H9 (cell line): Measurements from ENCODE around the gene RASAL1. TPM values are rescaled to one million over a fixed set of nuclear protein-coding genes. Genes with fewer than 3 reads are reported as not detected.

Experiments
- DNase-seq: peaks from one replicate; pipeline ENCODE4 v3.0.0-alpha.2; 2017
- H2AFZ ChIP-seq: one replicate; pipeline ENCODE4 v1.6.1; 2013; ENCODE audit warnings: mild to moderate bottlenecking, low read length, control low read depth, moderate library complexity
- H2AK5ac ChIP-seq: 2 replicates; pipeline ENCODE4 v1.6.1; 2013; ENCODE audit warnings: low read length, control low read depth, mixed read lengths; ENCODE audit not compliant: insufficient read length
- H2BK120ac ChIP-seq: one replicate; pipeline ENCODE4 v1.6.1; 2013; ENCODE audit warnings: low read depth, mild to moderate bottlenecking, low read length, control low read depth, inconsistent platforms; ENCODE audit not compliant: poor library complexity, severe bottlenecking
- H2BK12ac ChIP-seq: 2 replicates; pipeline ENCODE4 v1.6.1; 2013; ENCODE audit warnings: low read length, control low read depth, mixed read lengths, low read depth; ENCODE audit not compliant: insufficient read length
- H2BK15ac ChIP-seq: 2 replicates; pipeline ENCODE4 v1.6.1; 2013; ENCODE audit warnings: low read depth, low read length, control low read depth
- H2BK20ac ChIP-seq: one replicate; pipeline ENCODE4 v1.6.1; 2013; ENCODE audit warnings: low read depth, mild to moderate bottlenecking, low read length, control low read depth, inconsistent platforms; ENCODE audit not compliant: poor library complexity, severe bottlenecking
- H2BK5ac ChIP-seq: 2 replicates; pipeline ENCODE4 v1.6.1; 2013; ENCODE audit warnings: low read length, control low read depth, mixed read lengths; ENCODE audit not compliant: insufficient read length
- H3K14ac ChIP-seq: 2 replicates; pipeline ENCODE4 v1.6.1; 2013; ENCODE audit warnings: low read length, control low read depth; ENCODE audit not compliant: insufficient read depth
- H3K18ac ChIP-seq: 2 replicates; pipeline ENCODE4 v1.6.1; 2013; ENCODE audit warnings: low read depth, mild to moderate bottlenecking, mixed read lengths, low read length, control low read depth; ENCODE audit not compliant: insufficient read length
- H3K23ac ChIP-seq: 2 replicates; pipeline ENCODE4 v1.6.1; 2013; ENCODE audit warnings: low read length, control low read depth, mixed read lengths, low read depth; ENCODE audit not compliant: insufficient read length
- H3K23me2 ChIP-seq: 2 replicates; pipeline ENCODE4 v1.6.1; 2013; ENCODE audit warnings: low read depth, mild to moderate bottlenecking, mixed read lengths, low read length, control low read depth; ENCODE audit not compliant: insufficient read length, poor library complexity, severe bottlenecking
- H3K27ac ChIP-seq: 2 replicates; pipeline ENCODE4 v1.5.1; 2013; ENCODE audit warnings: low read length, control low read depth, mixed read lengths, low read depth; ENCODE audit not compliant: insufficient read length
- H3K27me3 ChIP-seq: 2 replicates; pipeline ENCODE4 v1.6.1; 2013; ENCODE audit warnings: low read length, control low read depth, inconsistent platforms; ENCODE audit not compliant: insufficient read depth
- H3K4ac ChIP-seq: 2 replicates; pipeline ENCODE4 v1.6.1; 2013; ENCODE audit warnings: low read depth, mild to moderate bottlenecking, control low read depth, inconsistent platforms, low read length, moderate library complexity
- H3K4me1 ChIP-seq: 2 replicates; pipeline ENCODE4 v1.6.1; 2013; ENCODE audit warnings: low read length, control low read depth, inconsistent platforms; ENCODE audit not compliant: insufficient read depth
- H3K4me2 ChIP-seq: 2 replicates; pipeline ENCODE4 v1.6.1; 2013; ENCODE audit warnings: low read length, control low read depth, mixed read lengths; ENCODE audit not compliant: insufficient read length, insufficient read depth
- H3K56ac ChIP-seq: 2 replicates; pipeline ENCODE4 v1.6.1; 2013; ENCODE audit warnings: low read depth, mild to moderate bottlenecking, mixed read lengths, low read length, control low read depth; ENCODE audit not compliant: insufficient read length
- H3K79me1 ChIP-seq: 2 replicates; pipeline ENCODE4 v1.6.1; 2013; ENCODE audit warnings: low read depth, mild to moderate bottlenecking, moderate library complexity, low read length, control low read depth, inconsistent platforms; ENCODE audit not compliant: insufficient read depth, poor library complexity, severe bottlenecking
- H3K79me2 ChIP-seq: 2 replicates; pipeline ENCODE4 v1.6.1; 2013; ENCODE audit warnings: low read length, control low read depth, inconsistent platforms; ENCODE audit not compliant: insufficient read depth
- H3K9ac ChIP-seq: 2 replicates; pipeline ENCODE4 v1.6.1; 2013; ENCODE audit warnings: low read length, control low read depth, mixed read lengths; ENCODE audit not compliant: insufficient read length; ENCODE audit errors: extremely low read depth
- H3K9me3 ChIP-seq: one replicate; pipeline ENCODE4 v1.6.1; 2013; ENCODE audit warnings: low read depth, low read length, inconsistent platforms; ENCODE audit not compliant: control insufficient read depth
- H3T11ph ChIP-seq: one replicate; pipeline ENCODE4 v1.6.1; 2013; ENCODE audit warnings: mild to moderate bottlenecking, low read length, control low read depth, inconsistent platforms
- H4K20me1 ChIP-seq: one replicate; pipeline ENCODE4 v1.6.1; 2013; ENCODE audit not compliant: control insufficient read depth, insufficient read length, insufficient read depth
- H4K5ac ChIP-seq: 2 replicates; pipeline ENCODE4 v1.6.1; 2013; ENCODE audit warnings: low read depth, mild to moderate bottlenecking, mixed read lengths, low read length, control low read depth; ENCODE audit not compliant: insufficient read length
- H4K8ac ChIP-seq: replicated peaks from 2 replicates; pipeline ENCODE4 v1.6.1; 2013; ENCODE audit warnings: low read length, control low read depth, mixed read lengths, low read depth; ENCODE audit not compliant: insufficient read length
- H4K91ac ChIP-seq: 2 replicates; pipeline ENCODE4 v1.6.1; 2013; ENCODE audit warnings: low read depth, mild to moderate bottlenecking, moderate library complexity, mixed read lengths, low read length, control low read depth; ENCODE audit not compliant: insufficient read length
- H3K27ac Mint-ChIP-seq, 3 experiments: 2 replicates in 2 of 3; 3 replicates in 1 of 3; pipeline ENCODE4 v1.8.0; 2020 to 2021; ENCODE audit warnings: mixed read lengths in 3 of 3, mild to moderate bottlenecking in 1 of 3, moderate library complexity in 1 of 3
- H3K27me3 Mint-ChIP-seq: 2 replicates; pipeline ENCODE4 v1.8.0; 2021; ENCODE audit warnings: low read depth, mild to moderate bottlenecking, moderate library complexity, mixed read lengths
- H3K36me3 Mint-ChIP-seq, 3 experiments: 2 replicates in 2 of 3; 3 replicates in 1 of 3; pipeline ENCODE4 v1.8.0; 2020 to 2021; ENCODE audit warnings: low read depth in 3 of 3, mixed read lengths in 3 of 3; ENCODE audit not compliant: insufficient read depth in 1 of 3
- H3K4me1 Mint-ChIP-seq, 2 experiments: 2 replicates each; pipeline ENCODE4 v1.8.0; 2020; ENCODE audit warnings: mixed read lengths in 2 of 2
- H3K4me3 Mint-ChIP-seq, 2 experiments: 2 replicates in 1 of 2; 3 replicates in 1 of 2; pipeline ENCODE4 v1.8.0; 2020 to 2021; ENCODE audit warnings: mild to moderate bottlenecking in 2 of 2, mixed read lengths in 2 of 2, moderate library complexity in 1 of 2
- H3K9me3 Mint-ChIP-seq, 2 experiments: 2 replicates in 1 of 2; 3 replicates in 1 of 2; pipeline ENCODE4 v1.8.0; 2020; ENCODE audit warnings: mild to moderate bottlenecking in 2 of 2, mixed read lengths in 2 of 2, moderate library complexity in 1 of 2
- CTCF ChIP-seq: fragments of 200-600 bp; sonication (generic); conservative IDR thresholded peaks from 3 replicates; pipeline ENCODE4 v1.8.0; 2021; ENCODE audit warnings: antibody characterized with exemption, mild to moderate bottlenecking
- WGBS: extraction: QIAGEN DNeasy Blood & Tissue Kit; methylation state at CpG from one replicate; pipeline ENCODE4 v1.1.7; 2013; ENCODE audit warnings: missing lambda C conversion rate, low lambda C conversion rate, mixed read lengths; ENCODE audit not compliant: insufficient read length; ENCODE audit errors: extremely low coverage; 5-methylcytosine and 5-hydroxymethylcytosine counted together
- total RNA-seq: library from RNA; stranded (reverse); gene quantifications from 2 replicates; pipeline ENCODE4 v1.2.1, GENCODE V29; 2021

Gene RASAL1
- total RNA-seq, 1 experiment from 2014 or later: 2.3 TPM

GRCh38 chr12:113151655-113152054 lies 16.1 kb upstream of the RASAL1 start:
- Histone ChIP-seq H2BK15ac (no peak overlapping the region), H3K4me1 (peaks cover 3% of the 10 kb centered on the region; the same call in 1 of the 2 replicates), H3K79me2 (no peaks in the 10 kb centered on the region), H3K18ac (no peak overlapping the region), H3K9ac (no peak overlapping the region), H3K27ac (no peak overlapping the region), H3K9me3 (no peaks in the 10 kb centered on the region), H4K5ac (no peak overlapping the region), H2AK5ac (no peak overlapping the region), H4K91ac (no peak overlapping the region), H3K79me1 (no peaks in the 10 kb centered on the region), H4K20me1 (no peaks in the 10 kb centered on the region), H3K14ac (no peak overlapping the region), H3T11ph (no peak overlapping the region), H3K23ac (no peak overlapping the region), H3K23me2 (peaks cover 11% of the 10 kb centered on the region), H4K8ac (no peak overlapping the region), H3K4me2 (no peak overlapping the region), H3K27me3 (peaks cover 14% of the 10 kb centered on the region; the same call in 1 of the 2 replicates), H2BK12ac (no peak overlapping the region), H2BK20ac (no peak overlapping the region), H3K56ac (no peak overlapping the region), H3K4ac (no peak overlapping the region), H2BK5ac (no peak overlapping the region), H2BK120ac (no peak overlapping the region), H2AFZ (no peak overlapping the region)
- Mint-ChIP-seq H3K36me3 (peaks cover 0 to 3% (median 0%) of the 10 kb centered on the region in 3 experiments; a peak in 5 of 7 replicates), H3K9me3 (peaks cover 6% of the 10 kb centered on the region in 2 experiments; a peak in 4 of 5 replicates), H3K27ac (no peak overlapping the region), H3K4me3 (no peak overlapping the region; a peak in 1 of 5 replicates), H3K27me3 (peaks cover 71% of the 10 kb centered on the region), H3K4me1 (peaks cover 15 to 26% of the 10 kb centered on the region in 2 experiments)
- no CpG with 5 or more reads among the region's 3 CpGs for WGBS
- TF ChIP-seq CTCF: no peak
- DNase-seq: no peak
